NCI-H526 treated with DMSO at 0.1 percent for 48 hours (cell line): ENCODE measurements around the gene OR1F1.
"Not testable (repeated sequence)": the region's sequence is repeated elsewhere in the genome, so short reads cannot be mapped to it uniquely, and the experiment has no call there.

Experiments used
- DNase-seq: peaks from one replicate; lab custom pipeline; 2025; lab: John Stamatoyannopoulos, UW

OR1F1 gene

DNA sequence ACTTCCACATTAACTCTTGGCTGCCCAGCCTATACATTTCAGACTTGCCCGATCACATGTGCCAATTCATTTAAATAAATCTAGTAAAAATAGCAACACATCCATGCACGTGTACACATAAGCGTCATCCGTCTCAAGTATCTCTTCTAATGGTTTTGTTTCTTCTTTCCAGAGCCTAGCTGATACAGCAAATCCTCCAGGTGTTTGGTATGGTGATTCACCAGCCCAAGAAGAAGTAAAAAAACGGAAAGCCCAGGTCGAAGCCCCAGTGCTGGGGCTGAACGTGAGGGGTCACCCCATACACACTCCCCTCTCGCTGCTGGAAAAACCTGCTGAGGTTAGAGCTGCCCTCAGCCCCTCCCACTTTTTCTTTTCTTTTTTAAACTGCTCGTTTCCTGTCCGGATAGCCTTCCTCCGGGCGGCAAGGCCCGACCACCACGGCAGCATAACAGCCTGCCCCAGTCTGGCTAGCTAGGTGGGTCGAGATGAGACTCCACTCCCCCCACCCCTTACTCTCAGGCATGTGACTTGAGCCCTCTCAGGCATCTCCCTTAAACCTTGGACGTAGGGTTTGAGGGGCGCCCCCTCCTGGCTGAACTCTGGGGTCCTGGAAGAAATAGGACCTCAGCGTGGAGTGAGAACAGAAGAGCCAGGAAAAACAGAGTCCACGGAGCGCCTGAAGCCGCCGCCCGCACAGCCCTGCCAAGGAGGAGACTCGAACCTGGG, 13.9 kb upstream of the OR1F1 start:
- no peak for DNase-seq

DNA sequence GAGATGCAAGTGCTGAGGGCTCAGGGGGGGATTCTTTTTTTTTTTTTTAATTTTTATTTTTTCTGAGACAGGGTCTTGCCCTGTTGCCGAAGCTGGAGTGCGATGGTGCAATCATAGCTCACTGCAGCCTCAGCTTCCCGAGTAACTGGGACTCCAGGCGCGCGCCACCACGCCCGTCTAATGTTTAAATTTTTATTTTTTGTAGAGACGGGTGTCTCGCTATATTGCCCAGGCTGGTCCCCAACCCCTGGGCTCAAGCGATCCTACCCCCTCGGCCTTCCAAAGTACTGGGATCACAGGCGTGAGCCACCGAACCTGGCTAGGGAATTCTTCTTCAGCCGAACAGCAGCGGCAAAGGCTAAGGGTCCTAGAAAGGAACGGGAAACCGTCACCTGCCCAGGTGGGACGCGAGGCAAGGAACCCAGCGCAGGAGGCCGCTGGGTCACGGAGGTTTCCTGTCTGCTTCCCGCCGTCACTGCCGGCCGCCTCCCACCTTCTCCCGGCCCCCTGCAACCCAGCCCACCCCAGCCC, 13.3 kb upstream of the OR1F1 start:
- no peak for DNase-seq

DNA sequence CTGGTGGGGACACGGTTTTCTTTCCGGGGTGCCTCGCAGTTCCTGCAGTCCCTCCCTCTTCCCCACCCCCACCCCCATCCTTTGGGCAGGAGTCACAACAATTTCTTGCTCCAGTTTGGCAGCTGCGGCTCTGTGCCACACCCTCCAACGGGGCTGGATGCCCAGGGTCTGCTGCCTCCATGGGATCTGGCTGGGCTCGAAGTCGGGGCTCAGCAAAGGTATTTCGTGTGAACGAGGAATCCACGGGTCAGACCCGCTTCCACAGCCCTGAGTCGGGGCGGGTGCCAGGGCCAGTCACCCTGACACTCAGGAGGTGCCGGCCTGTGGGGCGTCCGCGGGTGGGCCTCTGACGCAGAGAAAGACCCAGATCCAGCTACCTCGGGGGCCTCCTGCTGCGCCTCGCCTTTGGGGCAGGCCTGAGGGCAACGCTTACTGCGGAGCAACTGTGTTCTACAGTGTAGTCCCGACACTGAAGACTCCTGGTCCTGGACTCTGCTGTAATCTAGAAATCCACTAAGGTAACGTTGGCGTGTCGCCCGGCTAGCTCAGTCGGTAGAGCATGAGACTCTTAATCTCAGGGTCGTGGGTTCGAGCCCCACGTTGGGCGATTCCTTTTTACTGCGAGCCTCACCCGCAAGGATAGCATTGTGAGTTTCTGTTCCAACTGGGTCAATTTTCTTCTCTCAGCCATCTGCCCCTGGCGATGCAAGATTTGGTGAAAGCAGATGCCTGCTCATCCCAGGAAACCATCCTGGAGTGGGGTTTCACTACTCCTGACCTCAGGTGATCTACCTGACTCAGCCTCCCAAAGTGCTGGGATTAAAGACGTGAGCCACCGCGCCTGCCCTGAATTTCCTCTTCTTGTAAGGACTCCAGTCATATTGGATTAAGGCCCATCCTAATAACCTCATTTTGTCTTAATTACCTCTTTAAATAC, 12.6 kb upstream of the OR1F1 start:
- DNase-seq, result no peak

- no peak for DNase-seq
These were observed 8.4 kb upstream of the OR1F1 start for GRCh38 chr16:3179651-3180050.

GRCh38 chr16:3180445-3180878, 7.5 kb upstream of the OR1F1 start:
- no peak for DNase-seq

- DNase-seq, result not testable (repeated sequence)
These were observed 5.8 kb upstream of the OR1F1 start for GRCh38 chr16:3182293-3182607.

DNA sequence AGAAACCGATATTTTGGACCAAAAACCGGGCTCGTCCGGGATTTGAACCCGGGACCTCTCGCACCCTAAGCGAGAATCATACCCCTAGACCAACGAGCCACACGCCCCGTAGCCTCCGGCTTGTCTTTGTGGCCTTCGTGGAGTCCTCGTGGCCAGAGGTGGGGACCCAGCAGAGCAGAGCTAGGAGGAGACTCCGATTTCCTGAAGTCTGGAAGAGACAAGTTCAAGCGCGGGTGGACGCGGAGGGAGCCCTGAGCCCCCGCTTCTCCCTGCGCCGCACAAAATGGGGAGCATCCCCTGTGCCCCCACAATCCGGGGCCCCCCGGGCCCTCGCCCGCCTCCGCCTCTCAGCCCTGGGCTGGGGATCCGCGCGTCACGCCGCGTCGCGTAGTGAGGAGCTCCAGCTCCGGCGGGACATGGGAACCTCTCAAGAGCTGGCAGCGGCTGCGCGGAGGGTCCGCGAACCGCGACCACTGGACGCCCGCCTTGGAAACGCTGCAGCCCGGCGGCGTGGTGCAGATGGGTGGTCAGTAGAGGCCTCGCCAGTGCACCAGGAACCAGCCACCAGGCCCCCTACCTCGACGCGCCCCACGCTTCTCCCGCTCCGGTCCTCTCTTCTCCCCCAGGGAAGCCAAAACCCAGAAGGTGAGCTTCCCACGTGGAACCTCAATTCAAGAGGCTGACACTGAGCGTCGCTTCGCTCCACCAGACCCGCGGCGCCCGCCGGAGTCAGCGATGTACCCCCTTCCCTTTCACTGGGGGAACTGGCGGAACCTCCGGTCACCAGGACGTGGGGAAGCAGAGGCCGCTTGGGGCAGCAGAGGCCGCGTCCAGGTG, 5.2 kb upstream of the OR1F1 start:
- no peak for DNase-seq

GRCh38 chr16:3183445-3184139, 4.4 kb upstream of the OR1F1 start:
- DNase-seq, result no peak

DNA sequence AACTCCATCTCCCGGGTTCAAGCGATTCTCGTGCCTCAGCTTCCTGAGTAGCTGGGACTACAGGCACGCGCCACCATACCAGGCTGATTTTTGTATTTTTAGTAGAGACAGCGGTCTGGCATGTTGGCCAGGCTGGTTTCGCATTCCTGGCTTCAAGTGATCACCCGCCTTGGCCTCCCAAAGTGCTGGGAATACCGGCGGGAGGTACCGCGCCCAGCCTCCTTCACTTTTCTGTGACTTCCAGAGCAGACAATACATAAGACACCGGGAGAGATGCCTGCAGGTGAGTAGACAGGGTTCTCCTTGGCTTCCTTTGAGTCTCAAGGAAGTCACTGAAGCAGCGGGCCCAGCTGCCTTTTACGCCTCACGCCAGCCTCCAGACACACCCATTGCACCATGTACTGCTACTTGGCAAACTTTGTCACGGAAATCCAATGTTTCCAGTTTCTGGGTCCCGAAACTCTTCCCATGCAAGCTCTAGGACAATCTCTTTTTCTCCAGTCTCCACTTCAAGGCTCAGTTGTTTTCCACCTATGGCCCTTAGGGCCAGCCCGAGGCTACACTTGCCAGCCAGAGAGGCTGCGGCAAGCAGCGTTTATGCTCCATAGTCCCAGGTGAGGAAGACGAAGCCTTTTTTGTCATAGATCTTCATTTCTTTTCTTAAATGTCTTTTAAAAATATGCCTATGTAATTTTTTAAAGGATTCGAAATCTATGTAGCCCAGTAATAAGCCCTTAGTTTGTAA, 886 bp upstream of the OR1F1 start:
- DNase-seq, result no peak

DNA sequence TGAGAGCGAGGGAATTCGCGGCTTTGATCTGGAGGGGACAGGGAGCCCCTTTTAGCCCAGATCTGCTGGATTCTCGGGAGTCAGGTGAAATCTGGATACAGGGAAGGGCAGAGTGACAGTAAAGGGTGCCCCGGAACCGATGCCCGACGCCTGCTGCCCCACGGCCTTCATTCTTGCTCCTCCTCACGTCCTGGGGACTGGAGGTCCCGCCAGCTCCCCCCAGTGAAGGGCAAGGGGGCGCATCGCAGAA, 596 bp downstream of the OR1F1 start:
- no peak for DNase-seq

DNA sequence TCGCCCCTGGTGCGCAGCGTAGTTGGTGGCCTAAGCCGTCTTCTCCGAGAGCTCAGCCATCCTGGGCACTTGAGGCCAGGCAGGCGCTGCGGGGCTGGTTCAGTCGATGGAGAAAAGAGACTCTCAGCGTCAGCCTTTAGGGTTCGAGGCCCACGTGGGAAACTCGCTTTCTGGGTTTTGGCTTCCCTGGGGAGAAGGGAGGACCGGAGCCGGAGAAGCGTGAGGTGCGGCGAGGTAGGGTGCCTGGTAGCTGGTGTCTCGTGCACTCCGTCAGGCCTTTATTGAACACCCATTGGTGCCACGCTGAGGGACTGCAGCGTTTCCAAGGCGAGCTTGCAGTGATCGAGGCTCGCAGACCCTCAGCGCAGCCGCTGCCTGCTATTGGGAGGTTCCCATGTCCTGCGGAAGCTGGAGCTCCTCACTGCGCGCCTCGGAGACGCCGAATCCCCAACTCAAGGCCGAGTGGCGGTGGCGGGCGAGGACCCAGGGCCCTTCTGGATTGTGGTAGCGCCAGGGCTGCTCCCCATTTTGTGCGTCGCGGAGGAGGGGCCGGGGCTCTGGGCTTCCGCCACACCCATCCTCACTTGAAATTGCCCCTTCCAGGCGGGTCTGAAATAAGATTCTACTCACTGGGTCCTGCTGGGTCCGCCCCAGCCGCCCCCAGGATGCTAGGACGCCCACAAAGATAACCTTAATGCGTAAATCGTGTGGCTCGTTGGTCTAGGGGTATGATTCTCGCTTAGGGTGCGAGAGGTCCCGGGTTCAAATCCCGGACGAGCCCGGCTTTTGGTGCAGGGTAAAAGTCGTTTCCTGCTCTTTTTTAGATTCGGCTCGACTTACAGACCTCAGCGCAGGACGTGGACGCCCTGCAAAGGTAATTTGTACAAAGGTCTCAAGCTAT, 1.2 kb downstream of the OR1F1 start:
- DNase-seq, result no peak

DNA sequence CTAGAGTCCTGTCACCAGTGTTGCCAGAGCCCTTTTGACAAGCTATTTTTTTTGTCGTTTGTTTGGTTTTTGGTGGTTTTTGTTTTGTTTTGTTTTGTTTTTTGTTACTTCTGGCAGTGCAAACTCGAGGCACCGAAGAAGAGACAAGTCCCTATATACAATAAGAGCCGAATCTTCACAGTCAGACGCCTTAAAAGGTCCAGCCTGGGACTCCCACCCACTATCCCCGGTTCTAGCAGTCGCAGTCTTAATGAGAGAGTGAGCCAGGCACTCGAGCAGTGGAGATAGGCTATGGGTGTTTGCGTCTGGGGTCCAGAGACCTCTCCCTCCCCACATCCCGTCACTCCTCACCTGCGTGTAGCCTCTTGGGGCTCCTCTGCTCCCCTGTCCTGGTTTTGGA, 1.9 kb downstream of the OR1F1 start:
- DNase-seq, result no peak

GRCh38 chr16:3190949-3191353, 2.9 kb downstream of the OR1F1 start:
- no peak for DNase-seq

DNA sequence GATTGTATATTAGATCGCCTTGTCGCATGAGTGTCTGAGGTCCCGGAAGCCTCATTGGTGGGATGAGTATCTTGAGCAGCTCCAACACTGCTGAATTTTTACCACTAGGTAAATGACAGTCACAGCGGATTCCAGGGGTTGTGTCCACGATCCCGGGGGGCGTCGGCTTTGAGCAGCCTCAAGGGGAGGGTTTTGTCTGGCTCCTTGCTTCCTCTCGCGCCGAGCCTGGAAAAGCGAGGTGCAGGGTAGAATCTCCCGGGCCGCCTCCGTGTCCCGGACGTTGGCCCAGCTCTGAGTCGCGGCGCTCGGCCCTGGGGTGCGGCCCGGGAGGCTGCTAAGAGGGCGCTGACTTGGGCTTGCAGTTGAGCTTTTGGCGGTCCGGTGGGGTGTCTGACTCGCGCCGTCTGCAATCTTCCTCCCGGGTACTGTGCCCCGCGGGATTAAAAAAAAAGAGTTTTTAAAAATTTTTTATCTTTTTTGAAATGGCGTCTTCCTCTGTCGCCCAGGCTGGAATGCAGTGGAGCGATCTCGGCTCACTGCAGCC, 4.5 kb downstream of the OR1F1 start:
- DNase-seq, result no peak

- no peak for DNase-seq
These were observed 5.5 kb downstream of the OR1F1 start for GRCh38 chr16:3193221-3194212.

DNA sequence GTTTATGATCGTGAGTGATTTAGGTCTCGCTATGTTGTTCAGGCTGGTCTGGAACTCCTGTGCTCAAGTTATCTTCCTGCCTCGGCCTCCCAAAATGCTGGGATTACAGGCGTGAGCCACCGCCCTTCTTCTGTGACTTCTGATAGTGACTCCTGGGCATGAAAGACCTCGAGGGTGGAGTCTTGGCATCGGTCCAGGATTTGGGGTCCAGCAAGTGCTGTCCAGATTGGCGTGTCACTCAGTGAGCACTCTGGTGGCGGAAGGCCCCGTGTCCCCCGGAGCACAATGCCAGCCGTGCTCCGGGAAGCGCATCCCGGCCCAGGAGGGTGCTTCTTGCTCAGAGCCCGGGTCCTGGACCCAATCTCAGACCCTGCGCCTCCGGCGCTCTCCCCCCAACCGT, 6.8 kb downstream of the OR1F1 start:
- no peak for DNase-seq

- no peak for DNase-seq
These were observed 8.0 kb downstream of the OR1F1 start for GRCh38 chr16:3195975-3196374.

- not testable (repeated sequence) for DNase-seq
These were observed 9.8 kb downstream of the OR1F1 start for GRCh38 chr16:3197694-3198333.
